ENCODE measurements around the gene ABHD8. TPM values are rescaled to one million over a fixed set of nuclear protein-coding genes. Genes with fewer than 3 reads are reported as not detected.

ABHD8 gene
- total and polyA plus RNA-seq, 2 experiments from 2014 or later = 5.5 to 16.5 TPM

GRCh38 chr19:17266975-17267788 lies 36.0 kb downstream of the ABHD8 start, which contains the start of gene BABAM1:
TSS of gene BABAM1 (plus strand) at chr19:17267443. CDS start at chr19:17268807, 1,364 bp downstream.
- Mint-ChIP-seq H3K27me3 (ENCODE audit: insufficient read depth, low read depth, poor library complexity) (peaks cover 22% of the 10 kb centered on the region), H3K9me3 (peaks cover 6% of the 10 kb centered on the region; the same call in 2 of the 3 replicates), H3K36me3 (ENCODE audit: low read depth) (peaks cover 32% of the 10 kb centered on the region), H3K4me3 (peak within 1 kb of the TSS; percentile 96), H3K27ac (peak within 1 kb of the TSS; percentile 97), H3K4me1 (peaks cover 20% of the 10 kb centered on the region)
- H3F3A ChIP-seq (replicated peaks; ENCODE audit: low read depth) = peaks cover 4% of the 10 kb centered on the region; the same call in 1 of the 2 replicates
- H3K27ac ChIP-seq (ENCODE audit: low read depth) = peak within 1 kb of the TSS; percentile 90
- H3K79me2 ChIP-seq (replicated peaks; ENCODE audit: insufficient read depth) = peaks cover 12% of the 10 kb centered on the region; the same call in 1 of the 2 replicates
- no peaks in the 10 kb centered on the region for H4K20me1 ChIP-seq (replicated peaks; ENCODE audit: insufficient read depth)
- H3K4me1 ChIP-seq (ENCODE audit: insufficient read depth) = 0 out of 2 replicates have a peak, but pooled peaks cover 5% of the 10 kb centered on the region
- TF ChIP-seq CREB1 (CRISPR knock-in tag; IDR thresholded peaks at IDR 0.05; ENCODE audit: low read depth) = peak; percentile 69
- TF ChIP-seq, protein P1, sequence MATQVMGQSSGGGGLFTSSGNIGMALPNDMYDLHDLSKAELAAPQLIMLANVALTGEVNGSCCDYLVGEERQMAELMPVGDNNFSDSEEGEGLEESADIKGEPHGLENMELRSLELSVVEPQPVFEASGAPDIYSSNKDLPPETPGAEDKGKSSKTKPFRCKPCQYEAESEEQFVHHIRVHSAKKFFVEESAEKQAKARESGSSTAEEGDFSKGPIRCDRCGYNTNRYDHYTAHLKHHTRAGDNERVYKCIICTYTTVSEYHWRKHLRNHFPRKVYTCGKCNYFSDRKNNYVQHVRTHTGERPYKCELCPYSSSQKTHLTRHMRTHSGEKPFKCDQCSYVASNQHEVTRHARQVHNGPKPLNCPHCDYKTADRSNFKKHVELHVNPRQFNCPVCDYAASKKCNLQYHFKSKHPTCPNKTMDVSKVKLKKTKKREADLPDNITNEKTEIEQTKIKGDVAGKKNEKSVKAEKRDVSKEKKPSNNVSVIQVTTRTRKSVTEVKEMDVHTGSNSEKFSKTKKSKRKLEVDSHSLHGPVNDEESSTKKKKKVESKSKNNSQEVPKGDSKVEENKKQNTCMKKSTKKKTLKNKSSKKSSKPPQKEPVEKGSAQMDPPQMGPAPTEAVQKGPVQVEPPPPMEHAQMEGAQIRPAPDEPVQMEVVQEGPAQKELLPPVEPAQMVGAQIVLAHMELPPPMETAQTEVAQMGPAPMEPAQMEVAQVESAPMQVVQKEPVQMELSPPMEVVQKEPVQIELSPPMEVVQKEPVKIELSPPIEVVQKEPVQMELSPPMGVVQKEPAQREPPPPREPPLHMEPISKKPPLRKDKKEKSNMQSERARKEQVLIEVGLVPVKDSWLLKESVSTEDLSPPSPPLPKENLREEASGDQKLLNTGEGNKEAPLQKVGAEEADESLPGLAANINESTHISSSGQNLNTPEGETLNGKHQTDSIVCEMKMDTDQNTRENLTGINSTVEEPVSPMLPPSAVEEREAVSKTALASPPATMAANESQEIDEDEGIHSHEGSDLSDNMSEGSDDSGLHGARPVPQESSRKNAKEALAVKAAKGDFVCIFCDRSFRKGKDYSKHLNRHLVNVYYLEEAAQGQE (IDR thresholded peaks at IDR 0.05; ENCODE audit: unreplicated experiment) = no peak
- no peak for TF ChIP-seq STAT1 (IDR thresholded peaks at IDR 0.05; ENCODE audit: unreplicated experiment)
- peak; percentile 78 for TF ChIP-seq POLR2AphosphoS5 (IDR thresholded peaks at IDR 0.05; ENCODE audit: low read depth)
- 0 out of 2 replicates have a peak, but pooled peaks have one; percentile 73 for TF ChIP-seq ZNF114 (CRISPR knock-in tag; IDR thresholded peaks at IDR 0.05)
- TF ChIP-seq ETS1 (IDR thresholded peaks at IDR 0.05) = peak; percentile 93
- peak within 1 kb of the TSS; percentile 88 for H3K4me2 ChIP-seq
- H3K4me3 ChIP-seq = peak within 1 kb of the TSS; percentile 79
- no peaks in the 10 kb centered on the region for H3K27me3 ChIP-seq (ENCODE audit: insufficient read depth)
- peaks cover 4% of the 10 kb centered on the region for H3K36me3 ChIP-seq (ENCODE audit: insufficient read depth)
- no peak within 1 kb of the TSS; the same call in 1 of the 2 replicates for H2AFZ ChIP-seq
- DNase-seq (ENCODE audit: low spot score) (peak; percentile 99), ATAC-seq (peak; percentile 94)
- no peaks in the 10 kb centered on the region for H3K9me2 ChIP-seq (ENCODE audit: insufficient read depth)

DNA sequence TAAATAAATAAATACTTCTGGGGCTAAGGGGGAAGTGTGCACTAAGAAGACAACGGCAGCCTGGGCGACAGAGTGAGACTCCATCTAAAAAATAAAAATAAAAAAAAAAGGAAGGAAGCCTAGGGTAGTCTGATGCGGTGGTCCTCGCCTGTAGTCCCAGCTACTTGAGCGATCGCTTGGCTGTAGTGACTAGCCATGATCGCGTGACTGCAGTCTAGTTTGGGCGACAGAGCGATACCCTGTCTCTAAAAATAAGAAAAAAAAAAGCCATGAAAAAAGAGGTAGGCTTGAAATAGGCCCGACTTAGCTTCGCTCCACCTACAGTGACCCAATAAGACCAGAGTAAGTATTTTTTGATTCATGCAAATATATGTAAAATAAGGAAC lies 36.6 kb downstream of the ABHD8 start:
- Histone ChIP-seq H3K9me2 (ENCODE audit: insufficient read depth) (no peaks in the 10 kb centered on the region), H3K27ac (ENCODE audit: low read depth) (peak overlapping the region; percentile 90), H4K20me1 (replicated peaks; ENCODE audit: insufficient read depth) (no peaks in the 10 kb centered on the region), H3K79me2 (replicated peaks; ENCODE audit: insufficient read depth) (peaks cover 12% of the 10 kb centered on the region; the same call in 1 of the 2 replicates), H2AFZ (no peak overlapping the region), H3K4me1 (ENCODE audit: insufficient read depth) (0 out of 2 replicates have a peak, but pooled peaks cover 5% of the 10 kb centered on the region), H3K4me3 (no peak overlapping the region), H3F3A (replicated peaks; ENCODE audit: low read depth) (peaks cover 6% of the 10 kb centered on the region; the same call in 1 of the 2 replicates), H3K36me3 (ENCODE audit: insufficient read depth) (peaks cover 4% of the 10 kb centered on the region), H3K4me2 (no peak overlapping the region), H3K27me3 (ENCODE audit: insufficient read depth) (no peaks in the 10 kb centered on the region)
- Mint-ChIP-seq H3K9me3 (peaks cover 6% of the 10 kb centered on the region; the same call in 2 of the 3 replicates), H3K27ac (peak overlapping the region; percentile 82), H3K4me3 (peak overlapping the region; percentile 96), H3K4me1 (peaks cover 20% of the 10 kb centered on the region), H3K36me3 (ENCODE audit: low read depth) (peaks cover 31% of the 10 kb centered on the region), H3K27me3 (ENCODE audit: insufficient read depth, low read depth, poor library complexity) (peaks cover 23% of the 10 kb centered on the region)
- peak; percentile 1; the same call in 2 of the 3 replicates for ATAC-seq
- peak; percentile 38 for DNase-seq (ENCODE audit: low spot score)
- TF ChIP-seq CREB1 (CRISPR knock-in tag; IDR thresholded peaks at IDR 0.05; ENCODE audit: low read depth) (no peak), ETS1 (IDR thresholded peaks at IDR 0.05) (no peak)
